DOHH2 (cell line): ENCODE data around the gene AMDHD1.

ENCODE experiments used
- H3F3A ChIP-seq: fragments of 200-600 bp; sonication (generic), shearing (Covaris generic); 2 replicates; pipeline ENCODE4 v1.6.0; 2016; ENCODE audit warnings: antibody characterized with exemption, mild to moderate bottlenecking; ENCODE audit not compliant: control insufficient read depth, insufficient read depth
- H3K27ac ChIP-seq: fragments of 200-600 bp; sonication (generic); 2 replicates; pipeline ENCODE4 v1.5.1; 2014; ENCODE audit warnings: low read depth, mild to moderate bottlenecking, low read length, moderate library complexity
- H3K27me3 ChIP-seq: fragments of 200-600 bp; sonication (generic); 2 replicates; pipeline ENCODE4 v1.6.1; 2014; ENCODE audit warnings: mild to moderate bottlenecking, low read length, mixed read lengths; ENCODE audit not compliant: control insufficient read depth
- H3K36me3 ChIP-seq: fragments of 200-600 bp; sonication (generic); 2 replicates; pipeline ENCODE4 v1.6.1; 2014; ENCODE audit warnings: mild to moderate bottlenecking, low read length, moderate library complexity, mixed read lengths; ENCODE audit not compliant: control insufficient read depth
- H3K4me1 ChIP-seq: fragments of 200-600 bp; sonication (generic); 2 replicates; pipeline ENCODE4 v1.6.1; 2014; ENCODE audit warnings: mild to moderate bottlenecking, low read length, mixed read lengths; ENCODE audit not compliant: control insufficient read depth
- H3K4me2 ChIP-seq: fragments of 200-600 bp; sonication (generic); 2 replicates; pipeline ENCODE4 v1.6.0; 2014; ENCODE audit warnings: mild to moderate bottlenecking, low read length, moderate library complexity
- H3K4me3 ChIP-seq: fragments of 200-600 bp; sonication (generic); 2 replicates; pipeline ENCODE4 v1.5.1; 2014; ENCODE audit warnings: mild to moderate bottlenecking, low read length, mixed read lengths
- H3K79me2 ChIP-seq: fragments of 200-600 bp; sonication (generic); 2 replicates; pipeline ENCODE4 v1.6.1; 2014; ENCODE audit warnings: mild to moderate bottlenecking, low read length, mixed read lengths; ENCODE audit not compliant: control insufficient read depth
- H3K9me2 ChIP-seq: fragments of 200-600 bp; sonication (generic); replicated peaks from 2 replicates; pipeline ENCODE4 v1.6.1; 2014; ENCODE audit warnings: mild to moderate bottlenecking, low read length, mixed read lengths; ENCODE audit not compliant: control insufficient read depth
- H3K9me3 ChIP-seq: fragments of 200-600 bp; sonication (generic); 2 replicates; pipeline ENCODE4 v1.6.1; 2014; ENCODE audit warnings: antibody characterized with exemption, low read length, mixed read lengths; ENCODE audit not compliant: control insufficient read depth, insufficient read depth
- H4K20me1 ChIP-seq: fragments of 200-600 bp; sonication (generic); 2 replicates; pipeline ENCODE4 v1.6.0; 2014; ENCODE audit warnings: low read depth, mild to moderate bottlenecking, antibody characterized with exemption, low read length, moderate library complexity; ENCODE audit not compliant: control insufficient read depth, insufficient read depth
- EZH2phosphoT487 ChIP-seq: fragments of 200-600 bp; sonication (generic); IDR thresholded peaks from 2 replicates; pipeline ENCODE4 v1.6.1; 2017; ENCODE audit warnings: borderline replicate concordance, mild to moderate bottlenecking, antibody characterized with exemption, low read length, moderate library complexity, mixed read lengths
- TF ChIP-seq, protein P1 (sequence below): fragments of 200-600 bp; sonication (generic); IDR thresholded peaks from one replicate; pipeline ENCODE4 v1.5.1; 2014; ENCODE audit warnings: antibody characterized with exemption, mild to moderate bottlenecking, low read depth, low read length; ENCODE audit not compliant: poor library complexity, severe bottlenecking

AMDHD1 gene

GRCh38 chr12:95995238-95996031 is 52.3 kb downstream of the AMDHD1 start:
- H3K27ac ChIP-seq, result no peak overlapping the region
- H3K4me2 ChIP-seq, result no peak overlapping the region
- TF ChIP-seq, protein P1, sequence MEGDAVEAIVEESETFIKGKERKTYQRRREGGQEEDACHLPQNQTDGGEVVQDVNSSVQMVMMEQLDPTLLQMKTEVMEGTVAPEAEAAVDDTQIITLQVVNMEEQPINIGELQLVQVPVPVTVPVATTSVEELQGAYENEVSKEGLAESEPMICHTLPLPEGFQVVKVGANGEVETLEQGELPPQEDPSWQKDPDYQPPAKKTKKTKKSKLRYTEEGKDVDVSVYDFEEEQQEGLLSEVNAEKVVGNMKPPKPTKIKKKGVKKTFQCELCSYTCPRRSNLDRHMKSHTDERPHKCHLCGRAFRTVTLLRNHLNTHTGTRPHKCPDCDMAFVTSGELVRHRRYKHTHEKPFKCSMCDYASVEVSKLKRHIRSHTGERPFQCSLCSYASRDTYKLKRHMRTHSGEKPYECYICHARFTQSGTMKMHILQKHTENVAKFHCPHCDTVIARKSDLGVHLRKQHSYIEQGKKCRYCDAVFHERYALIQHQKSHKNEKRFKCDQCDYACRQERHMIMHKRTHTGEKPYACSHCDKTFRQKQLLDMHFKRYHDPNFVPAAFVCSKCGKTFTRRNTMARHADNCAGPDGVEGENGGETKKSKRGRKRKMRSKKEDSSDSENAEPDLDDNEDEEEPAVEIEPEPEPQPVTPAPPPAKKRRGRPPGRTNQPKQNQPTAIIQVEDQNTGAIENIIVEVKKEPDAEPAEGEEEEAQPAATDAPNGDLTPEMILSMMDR, result no peak
- TF ChIP-seq EZH2phosphoT487, result no peak

GRCh38 chr12:95996034-95996658 is 53.0 kb downstream of the AMDHD1 start, which contains the start of gene HAL:
Gene HAL (minus strand): TSS chr12:95996344. CDS start chr12:95995910, 434 bp downstream.
- no peak within 1 kb of the TSS for H3K4me2 ChIP-seq
- no peaks in the 10 kb centered on the region for H3K9me2 ChIP-seq
- peaks cover 4% of the 10 kb centered on the region; the same call in 1 of the 2 replicates for H3K36me3 ChIP-seq
- no peak within 1 kb of the TSS for H3K4me3 ChIP-seq
- no peak within 1 kb of the TSS for H3K27ac ChIP-seq
- H3K4me1 ChIP-seq, result peaks cover 3% of the 10 kb centered on the region; the same call in 1 of the 2 replicates
- H3K9me3 ChIP-seq, result no peaks in the 10 kb centered on the region
- no peak for TF ChIP-seq EZH2phosphoT487
- TF ChIP-seq, protein P1, result no peak
- no peaks in the 10 kb centered on the region for H3K27me3 ChIP-seq
- H3F3A ChIP-seq, result no peaks in the 10 kb centered on the region
- H3K79me2 ChIP-seq, result no peaks in the 10 kb centered on the region
- no peaks in the 10 kb centered on the region for H4K20me1 ChIP-seq

More at GRCh38 chr12:95995238-95996031, 52.3 kb downstream of the AMDHD1 start:
- Histone ChIP-seq H3K4me1 (peaks cover 3% of the 10 kb centered on the region; the same call in 1 of the 2 replicates), H3K79me2 (no peaks in the 10 kb centered on the region), H3F3A (no peaks in the 10 kb centered on the region), H3K9me2 (no peaks in the 10 kb centered on the region), H3K4me3 (no peak overlapping the region), H4K20me1 (no peaks in the 10 kb centered on the region), H3K27me3 (no peaks in the 10 kb centered on the region), H3K9me3 (no peaks in the 10 kb centered on the region), H3K36me3 (no peaks in the 10 kb centered on the region; the same call in 1 of the 2 replicates)

GRCh38 chr12:95997276-95997675 is 54.1 kb downstream of the AMDHD1 start:
- Histone ChIP-seq H3K9me3 (no peaks in the 10 kb centered on the region), H4K20me1 (no peaks in the 10 kb centered on the region), H3K27ac (no peak overlapping the region), H3K4me1 (peaks cover 3% of the 10 kb centered on the region; the same call in 1 of the 2 replicates), H3K36me3 (peaks cover 7% of the 10 kb centered on the region), H3K9me2 (no peaks in the 10 kb centered on the region), H3F3A (no peaks in the 10 kb centered on the region), H3K27me3 (no peaks in the 10 kb centered on the region), H3K79me2 (no peaks in the 10 kb centered on the region), H3K4me3 (no peak overlapping the region), H3K4me2 (no peak overlapping the region)
- TF ChIP-seq, protein P1, result no peak
- no peak for TF ChIP-seq EZH2phosphoT487
